ENCODE data around the gene DGKB.

The DGKB gene

DNA sequence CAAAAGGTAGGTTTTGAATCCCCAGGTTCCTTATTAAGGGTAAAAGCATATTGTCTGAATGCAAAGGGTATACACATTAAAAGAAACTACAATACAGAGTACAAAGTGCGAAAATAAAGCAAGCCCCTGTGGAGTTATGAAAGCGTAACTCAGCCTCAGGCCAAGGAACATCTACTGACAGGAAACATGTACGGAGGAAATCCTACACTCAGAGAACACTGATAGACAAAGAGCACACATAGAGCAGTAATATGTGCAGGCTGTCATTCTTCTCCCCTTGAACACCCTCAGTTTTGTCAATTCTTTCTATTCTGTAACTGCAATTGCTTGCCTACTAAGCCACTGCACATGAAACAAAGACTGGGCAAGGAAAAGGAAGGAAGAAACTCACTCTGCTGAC, 150.2 kb downstream of the DGKB start:
- no peak for DNase-seq

DNA sequence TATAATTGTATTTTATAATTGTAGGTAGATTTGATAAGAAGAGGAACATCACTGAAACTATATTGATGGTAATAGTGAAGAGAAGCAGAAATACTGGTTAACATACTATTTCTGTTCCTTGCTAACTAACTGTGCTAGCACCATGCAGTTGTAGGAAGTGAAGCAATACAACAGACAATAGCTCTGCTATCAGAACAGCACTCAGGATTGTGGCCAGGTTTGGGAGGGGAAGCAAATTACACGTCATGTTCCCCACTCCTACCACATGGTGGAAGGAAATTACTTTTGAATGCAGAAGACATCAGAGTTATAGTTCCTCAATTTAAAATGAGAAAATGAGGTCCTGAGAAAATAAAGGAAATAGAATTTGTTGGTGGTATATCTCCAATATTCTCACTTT, 151.1 kb downstream of the DGKB start:
- no peak for DNase-seq

DNA sequence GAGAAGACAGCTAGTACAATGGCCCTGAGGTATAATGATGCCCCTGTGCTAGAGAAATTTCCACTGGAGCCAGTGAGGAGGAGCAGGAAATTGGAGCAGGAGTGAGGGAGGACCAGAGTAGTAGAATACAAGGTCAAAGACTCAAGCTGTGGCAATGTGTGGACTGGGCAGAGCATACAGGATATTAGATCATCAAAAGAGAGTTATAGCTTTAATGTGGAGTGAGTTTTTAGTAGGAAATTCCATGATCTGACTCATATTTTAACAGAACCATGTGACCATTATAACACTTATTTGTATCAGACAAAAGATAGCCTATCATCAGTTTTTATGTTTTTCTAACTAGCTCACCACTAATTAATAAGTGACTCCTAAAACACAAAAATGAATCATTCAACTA, 154.1 kb downstream of the DGKB start:
- DNase-seq, result no peak

- DNase-seq, result no peak
Measured at GRCh38 chr7:14747701-14748100, 154.8 kb downstream of the DGKB start.

DNA sequence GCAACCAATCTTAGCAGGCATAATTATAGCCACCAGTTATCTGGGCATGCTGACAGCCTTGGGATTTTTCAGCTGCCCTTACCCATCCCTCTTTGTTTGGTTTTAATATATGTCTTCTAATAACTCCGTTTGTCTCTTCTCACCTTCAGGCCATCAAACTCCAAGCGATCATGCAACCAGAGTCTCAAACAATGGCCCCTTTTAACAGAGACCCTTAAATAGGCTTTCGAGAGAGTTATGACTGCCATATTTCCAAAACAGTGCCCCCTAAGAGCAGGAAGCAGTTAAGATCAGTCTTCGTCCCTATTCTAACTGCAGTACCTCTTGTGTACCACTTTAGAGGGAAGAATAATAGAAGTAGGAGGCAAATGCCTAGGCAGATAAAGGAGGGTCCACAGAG, 157.5 kb downstream of the DGKB start:
- no peak for DNase-seq

DNA sequence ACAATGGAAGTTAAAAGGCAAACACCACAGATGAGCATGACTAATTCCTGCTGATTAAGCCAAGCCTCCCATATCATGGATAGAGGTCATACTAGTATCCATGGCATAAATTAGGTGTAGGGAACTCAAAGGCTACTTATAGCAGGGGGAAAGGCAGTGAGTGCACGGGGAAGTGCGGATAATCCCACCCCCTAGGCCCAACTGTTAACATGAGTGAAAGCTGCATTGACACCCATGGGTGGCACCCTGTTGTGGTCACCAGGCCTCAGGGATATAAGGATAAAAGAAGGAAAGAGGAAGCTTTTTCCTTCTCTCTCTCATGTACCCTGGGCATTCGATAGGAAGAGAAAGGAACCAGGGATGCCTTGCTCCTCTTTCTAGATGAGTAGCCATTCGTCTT, 161.9 kb downstream of the DGKB start:
- DNase-seq, result no peak

DNA sequence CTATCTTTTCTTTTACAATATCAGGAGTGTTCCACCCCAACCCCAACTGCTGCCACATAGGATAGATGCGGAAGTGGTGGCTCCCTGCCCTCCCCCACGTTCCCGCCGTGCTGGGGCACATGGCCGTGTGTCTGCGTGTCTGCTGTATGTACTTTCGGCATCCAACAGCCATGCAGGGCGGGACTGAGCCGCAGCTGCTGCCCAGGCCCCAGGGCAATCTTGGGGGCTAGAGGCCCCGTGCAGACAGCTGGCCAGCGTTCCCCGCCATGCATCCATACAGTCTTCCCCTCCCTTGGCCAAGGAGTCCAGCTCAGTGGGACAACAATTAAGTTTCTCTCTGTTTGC, 162.7 kb downstream of the DGKB start:
- DNase-seq, result no peak

DNA sequence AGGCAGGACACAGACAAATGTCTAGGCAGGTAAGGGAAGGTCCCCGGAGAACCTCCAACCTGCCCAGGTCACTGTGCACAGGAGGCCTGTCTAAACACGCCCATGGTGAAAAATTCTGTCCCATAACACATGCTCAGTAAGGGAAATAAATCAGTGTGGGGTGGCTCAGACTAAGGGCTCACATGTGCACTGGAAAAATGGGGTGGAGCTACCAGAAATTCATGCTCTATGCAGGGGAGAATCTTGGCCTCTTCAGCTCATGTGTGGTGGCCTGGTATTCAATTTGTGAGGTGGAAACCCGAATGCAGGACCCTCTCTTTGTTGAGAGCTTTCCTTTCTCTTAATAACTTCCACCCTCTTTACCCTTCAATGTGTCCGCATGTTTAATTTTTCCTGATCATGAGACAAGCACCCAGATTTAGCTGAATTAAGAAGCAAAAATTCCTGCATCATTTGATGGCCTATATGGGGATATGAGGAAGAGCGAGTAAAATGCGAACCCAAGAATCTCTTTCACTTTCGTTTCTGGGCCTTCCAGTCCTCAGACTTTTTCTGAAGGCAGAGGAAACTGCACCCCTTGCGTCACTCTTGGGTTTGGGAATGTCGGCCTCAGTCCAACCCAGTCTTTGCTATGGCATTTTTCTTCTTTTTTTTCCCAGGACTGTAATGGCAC, 163.2 kb downstream of the DGKB start:
- DNase-seq, result no peak

GRCh38 chr7:14738086-14738485, 164.5 kb downstream of the DGKB start:
- DNase-seq, result no peak

GRCh38 chr7:14734839-14735321, 167.7 kb downstream of the DGKB start:
- DNase-seq, result no peak

DNA sequence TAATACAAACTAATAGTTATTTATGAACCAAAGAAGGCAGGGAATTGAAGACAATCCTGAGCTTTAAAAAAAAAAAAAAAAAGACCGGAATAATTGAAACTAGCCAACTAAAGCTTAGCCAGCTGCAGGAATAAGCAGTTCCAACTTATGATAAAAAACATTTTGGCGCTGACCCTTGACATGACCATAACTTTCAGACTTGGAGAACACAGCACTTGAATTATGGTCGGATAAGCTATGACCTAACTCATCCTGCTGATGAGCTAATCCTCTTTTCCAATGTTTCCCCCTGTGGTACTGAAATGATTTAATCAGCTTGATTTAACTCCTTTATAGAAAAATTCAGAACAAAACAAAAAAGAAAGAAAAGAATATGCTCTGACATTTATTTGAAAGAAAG, 181.8 kb downstream of the DGKB start:
- no peak for DNase-seq

DNA sequence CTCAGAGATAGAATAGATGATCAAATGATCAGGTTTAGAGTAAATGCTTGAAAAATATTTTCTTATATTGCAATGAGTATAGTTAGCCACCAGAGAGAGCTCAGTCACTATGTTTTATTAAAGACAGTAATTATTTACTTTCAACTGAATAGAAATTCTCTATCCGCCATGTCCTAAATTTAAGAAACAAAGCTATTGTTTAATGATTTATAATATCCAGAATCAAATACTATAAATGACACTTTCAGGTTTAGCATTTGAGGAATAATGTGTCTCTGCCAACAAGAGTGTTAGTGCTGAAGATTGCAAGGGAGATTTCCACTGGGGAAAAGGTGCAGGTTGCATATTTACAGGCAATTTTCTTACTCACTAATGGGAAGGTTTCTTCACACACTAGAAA, 184.7 kb downstream of the DGKB start:
- no peak for DNase-seq

GRCh38 chr7:14717169-14717568, 185.4 kb downstream of the DGKB start:
- no peak for DNase-seq

DNA sequence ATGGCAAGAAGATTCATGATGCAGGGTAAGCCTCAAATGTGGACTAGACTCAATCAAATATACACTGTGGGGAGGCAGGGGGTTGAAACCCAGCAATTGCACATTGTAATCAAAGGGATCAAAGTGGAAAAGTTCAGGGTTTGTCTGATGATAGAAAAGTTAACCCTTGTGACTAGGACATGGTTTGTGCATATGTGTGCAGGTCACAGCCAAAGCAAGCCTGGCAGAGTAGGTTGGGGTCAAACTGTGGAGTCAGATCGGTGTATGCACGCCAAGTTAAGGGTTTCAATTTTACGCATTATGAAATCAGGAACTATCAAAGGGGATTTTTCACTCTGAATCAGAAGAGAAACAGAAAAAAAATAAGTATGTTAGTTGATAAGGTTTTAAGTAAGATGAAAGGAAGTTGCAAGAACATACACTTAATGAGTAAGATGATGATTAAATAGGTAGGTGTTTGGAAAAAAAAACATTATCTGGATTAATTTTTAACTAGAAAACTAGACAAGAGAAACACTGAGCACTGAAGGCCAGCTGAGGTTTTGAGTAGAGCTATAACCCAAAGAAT, 188.3 kb downstream of the DGKB start:
- no peak for DNase-seq

GRCh38 chr7:14698239-14698638, 204.3 kb downstream of the DGKB start:
- no peak for DNase-seq

- DNase-seq, result no peak
Measured at GRCh38 chr7:14697684-14698083, 204.9 kb downstream of the DGKB start.

DNA sequence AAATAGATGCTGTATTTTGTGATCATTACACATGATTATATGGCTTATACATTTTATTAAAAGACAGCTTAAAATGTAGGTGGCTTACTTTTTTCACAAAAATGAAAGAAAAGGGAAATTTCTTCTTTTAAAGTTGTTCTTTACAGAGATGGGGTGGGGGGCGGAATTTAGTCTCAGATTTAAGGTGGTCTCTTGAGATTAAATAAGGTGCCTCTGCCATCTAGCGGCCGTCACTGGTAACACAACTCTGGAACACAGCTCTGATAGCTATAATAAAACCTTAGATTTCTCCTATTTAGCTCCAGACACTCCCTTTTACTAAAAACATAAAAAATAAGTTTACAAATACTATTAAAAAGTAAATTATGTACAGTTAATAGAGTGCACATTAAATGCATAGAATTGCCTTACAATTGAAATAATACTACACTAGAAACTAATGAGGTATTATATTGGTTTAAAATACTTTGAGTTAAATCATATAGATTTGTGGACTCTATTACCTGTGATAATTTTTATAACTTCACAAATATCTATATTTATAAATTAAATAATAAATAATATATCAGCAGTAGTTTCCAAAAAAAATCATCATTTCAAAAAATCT, 210.9 kb downstream of the DGKB start:
- no peak for DNase-seq

DNA sequence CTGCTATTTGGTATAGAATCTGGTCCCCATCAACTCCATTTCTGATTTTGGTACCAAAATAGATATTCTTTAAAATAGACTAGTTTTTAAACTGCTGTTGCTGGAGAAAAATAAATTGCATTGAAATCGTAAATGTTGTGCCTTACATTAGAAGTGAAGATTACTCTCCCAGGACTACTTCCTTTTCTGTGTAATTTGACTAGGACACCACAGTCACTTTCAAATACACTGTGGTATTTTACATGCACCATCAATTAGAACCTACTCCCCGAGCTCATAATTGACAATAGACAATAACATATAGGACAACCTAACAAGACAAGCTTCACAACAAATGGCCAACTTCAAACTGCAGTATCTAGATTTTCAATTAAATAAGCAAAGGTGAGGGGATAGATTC, 211.5 kb downstream of the DGKB start:
- no peak for DNase-seq

- DNase-seq, result no peak
Measured at GRCh38 chr7:14690486-14690885, 212.1 kb downstream of the DGKB start.

DNA sequence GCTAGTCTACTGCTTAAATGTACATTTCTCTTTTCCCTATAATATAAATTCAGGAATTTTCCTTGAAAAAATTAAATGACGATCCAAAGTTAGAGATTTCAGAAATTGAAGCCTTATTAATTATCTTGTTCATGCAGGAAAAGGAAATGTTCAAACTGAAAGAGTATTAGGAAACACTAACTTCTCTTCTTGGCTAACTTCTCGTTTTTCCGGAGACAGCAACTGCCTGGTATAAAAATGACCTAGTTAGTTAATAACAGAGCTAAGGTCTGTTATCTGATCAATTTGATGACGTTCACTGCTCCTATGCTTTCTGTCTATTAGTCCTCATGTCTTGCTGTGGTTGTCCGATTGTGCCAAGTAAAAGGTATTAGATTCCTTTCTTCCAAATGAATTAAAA, 212.5 kb downstream of the DGKB start:
- no peak for DNase-seq

GRCh38 chr7:14688208-14688607, 214.3 kb downstream of the DGKB start:
- DNase-seq, result no peak

DNA sequence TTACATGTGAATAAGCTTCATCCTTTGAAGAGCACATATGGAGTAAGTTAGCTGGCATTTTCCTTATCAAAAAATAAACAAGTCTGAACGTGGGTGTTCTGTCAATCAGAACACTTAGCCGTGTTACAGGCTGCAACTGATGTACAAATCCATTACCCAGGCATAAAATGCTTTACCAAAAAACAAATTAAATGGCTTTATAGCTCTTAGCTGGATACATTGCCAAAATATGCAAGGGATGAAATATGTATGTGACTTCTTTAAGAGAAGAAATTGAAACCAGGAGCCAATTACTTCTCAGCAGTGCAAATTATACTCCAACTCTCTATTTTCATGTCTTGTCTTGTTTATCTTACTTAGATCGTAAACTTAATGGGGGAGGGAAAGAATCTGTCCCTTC, 214.8 kb downstream of the DGKB start:
- DNase-seq, result no peak

DNA sequence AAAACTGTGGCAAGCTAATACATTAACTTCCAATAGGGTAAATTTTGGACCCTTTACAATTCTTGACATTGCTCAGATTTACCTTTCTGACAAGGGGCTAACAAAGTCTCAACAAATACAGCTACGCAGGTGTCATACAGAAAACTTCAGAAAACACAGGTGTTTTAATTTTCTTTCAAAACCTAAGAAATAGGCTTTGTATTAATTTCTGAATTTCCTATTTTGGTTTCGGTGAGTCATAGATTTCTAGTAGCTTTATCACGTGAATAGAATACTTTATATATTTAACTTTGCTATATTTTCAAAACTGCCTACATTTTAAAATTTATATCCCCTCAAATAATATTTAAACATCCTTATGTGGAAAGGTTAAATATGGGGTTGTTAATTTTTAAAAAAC, 215.3 kb downstream of the DGKB start:
- DNase-seq, result no peak

- DNase-seq, result no peak
Measured at GRCh38 chr7:14685167-14685566, 217.4 kb downstream of the DGKB start.

All from GOT3 (cell line).